IMR-90 (cell line): Measurements from ENCODE around the gene CTNS.

ENCODE experiments used
- CEBPB ChIP-seq: IDR thresholded peaks from 2 replicates; pipeline ENCODE4 v1.6.1; 2012; ENCODE audit warnings: low read depth, low read length, improper control_type of control experiment
- CHD1 ChIP-seq: IDR thresholded peaks from 2 replicates; pipeline ENCODE4 v1.6.1; 2012; ENCODE audit warnings: low read depth, low read length, improper control_type of control experiment
- CTCF ChIP-seq: conservative IDR thresholded peaks from 2 replicates; pipeline ENCODE4 v1.5.1; 2012; ENCODE audit warnings: mild to moderate bottlenecking, low read depth, low read length, improper control_type of control experiment
- FOS ChIP-seq: fragments of 150-350 bp; IDR thresholded peaks from 2 replicates; pipeline ENCODE4 v1.6.1; 2016; ENCODE audit warnings: low read depth, low read length
- POLR2A ChIP-seq: IDR thresholded peaks from 2 replicates; pipeline ENCODE4 v1.6.1; 2012; ENCODE audit warnings: mild to moderate bottlenecking, low read depth, low read length
- RCOR1 ChIP-seq: IDR thresholded peaks from 2 replicates; pipeline ENCODE4 v1.6.1; 2012; ENCODE audit warnings: mild to moderate bottlenecking, low read length, improper control_type of control experiment; ENCODE audit not compliant: insufficient replicate concordance
- RFX5 ChIP-seq: IDR thresholded peaks from 2 replicates; pipeline ENCODE4 v1.8.0; 2012; ENCODE audit warnings: low read depth, mild to moderate bottlenecking, low read length, moderate library complexity
- SMC3 ChIP-seq: fragments of 150-350 bp; IDR thresholded peaks from 2 replicates; pipeline ENCODE4 v1.6.1; 2016; ENCODE audit warnings: low read depth, mild to moderate bottlenecking, antibody characterized with exemption, low read length, moderate library complexity
- USF2 ChIP-seq: fragments of 150-350 bp; IDR thresholded peaks from 2 replicates; pipeline ENCODE4 v1.6.1; 2017; ENCODE audit warnings: mild to moderate bottlenecking, antibody characterized with exemption, low read length, low read depth

- TF ChIP-seq CTCF = no peak
- no peak for TF ChIP-seq CHD1
- TF ChIP-seq POLR2A = no peak
- no peak for TF ChIP-seq RCOR1
- TF ChIP-seq CEBPB = no peak
- TF ChIP-seq FOS = no peak
- TF ChIP-seq RFX5 = no peak
- TF ChIP-seq SMC3 = no peak
- TF ChIP-seq USF2 = no peak
Measured at GRCh38 chr17:3590768-3591167, 45.8 kb upstream of the CTNS start.
